ENCODE data around the gene PKP4. TPM values are rescaled to one million over a fixed set of nuclear protein-coding genes. Genes with fewer than 3 reads are reported as not detected.

Gene PKP4
- total and polyA plus RNA-seq, 2 of the 8 experiments (the other 6 are each of a cell fraction or from before 2014, with no cell fraction given), result 48.2 to 88.0 TPM

DNA sequence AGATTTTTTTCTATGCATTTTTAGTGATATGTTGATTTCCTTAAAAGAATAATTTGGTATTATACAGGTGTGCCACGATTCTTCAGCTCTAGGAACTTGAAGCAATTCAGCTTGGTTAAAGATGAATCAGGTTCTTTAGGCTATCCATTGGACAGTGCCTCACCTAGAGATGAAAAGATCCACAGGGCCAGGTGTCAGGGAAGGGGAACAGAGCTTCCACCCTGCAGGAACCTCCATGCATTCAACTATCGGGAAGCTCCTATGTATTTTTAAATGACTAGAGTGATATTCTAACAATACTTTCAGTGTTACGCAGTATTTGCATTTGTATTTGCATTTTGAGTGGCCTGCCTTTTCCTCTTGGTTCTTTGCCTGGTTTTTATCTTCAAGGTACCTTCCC lies 40.2 kb downstream of the PKP4 start (continued):
- TF ChIP-seq, protein P1, sequence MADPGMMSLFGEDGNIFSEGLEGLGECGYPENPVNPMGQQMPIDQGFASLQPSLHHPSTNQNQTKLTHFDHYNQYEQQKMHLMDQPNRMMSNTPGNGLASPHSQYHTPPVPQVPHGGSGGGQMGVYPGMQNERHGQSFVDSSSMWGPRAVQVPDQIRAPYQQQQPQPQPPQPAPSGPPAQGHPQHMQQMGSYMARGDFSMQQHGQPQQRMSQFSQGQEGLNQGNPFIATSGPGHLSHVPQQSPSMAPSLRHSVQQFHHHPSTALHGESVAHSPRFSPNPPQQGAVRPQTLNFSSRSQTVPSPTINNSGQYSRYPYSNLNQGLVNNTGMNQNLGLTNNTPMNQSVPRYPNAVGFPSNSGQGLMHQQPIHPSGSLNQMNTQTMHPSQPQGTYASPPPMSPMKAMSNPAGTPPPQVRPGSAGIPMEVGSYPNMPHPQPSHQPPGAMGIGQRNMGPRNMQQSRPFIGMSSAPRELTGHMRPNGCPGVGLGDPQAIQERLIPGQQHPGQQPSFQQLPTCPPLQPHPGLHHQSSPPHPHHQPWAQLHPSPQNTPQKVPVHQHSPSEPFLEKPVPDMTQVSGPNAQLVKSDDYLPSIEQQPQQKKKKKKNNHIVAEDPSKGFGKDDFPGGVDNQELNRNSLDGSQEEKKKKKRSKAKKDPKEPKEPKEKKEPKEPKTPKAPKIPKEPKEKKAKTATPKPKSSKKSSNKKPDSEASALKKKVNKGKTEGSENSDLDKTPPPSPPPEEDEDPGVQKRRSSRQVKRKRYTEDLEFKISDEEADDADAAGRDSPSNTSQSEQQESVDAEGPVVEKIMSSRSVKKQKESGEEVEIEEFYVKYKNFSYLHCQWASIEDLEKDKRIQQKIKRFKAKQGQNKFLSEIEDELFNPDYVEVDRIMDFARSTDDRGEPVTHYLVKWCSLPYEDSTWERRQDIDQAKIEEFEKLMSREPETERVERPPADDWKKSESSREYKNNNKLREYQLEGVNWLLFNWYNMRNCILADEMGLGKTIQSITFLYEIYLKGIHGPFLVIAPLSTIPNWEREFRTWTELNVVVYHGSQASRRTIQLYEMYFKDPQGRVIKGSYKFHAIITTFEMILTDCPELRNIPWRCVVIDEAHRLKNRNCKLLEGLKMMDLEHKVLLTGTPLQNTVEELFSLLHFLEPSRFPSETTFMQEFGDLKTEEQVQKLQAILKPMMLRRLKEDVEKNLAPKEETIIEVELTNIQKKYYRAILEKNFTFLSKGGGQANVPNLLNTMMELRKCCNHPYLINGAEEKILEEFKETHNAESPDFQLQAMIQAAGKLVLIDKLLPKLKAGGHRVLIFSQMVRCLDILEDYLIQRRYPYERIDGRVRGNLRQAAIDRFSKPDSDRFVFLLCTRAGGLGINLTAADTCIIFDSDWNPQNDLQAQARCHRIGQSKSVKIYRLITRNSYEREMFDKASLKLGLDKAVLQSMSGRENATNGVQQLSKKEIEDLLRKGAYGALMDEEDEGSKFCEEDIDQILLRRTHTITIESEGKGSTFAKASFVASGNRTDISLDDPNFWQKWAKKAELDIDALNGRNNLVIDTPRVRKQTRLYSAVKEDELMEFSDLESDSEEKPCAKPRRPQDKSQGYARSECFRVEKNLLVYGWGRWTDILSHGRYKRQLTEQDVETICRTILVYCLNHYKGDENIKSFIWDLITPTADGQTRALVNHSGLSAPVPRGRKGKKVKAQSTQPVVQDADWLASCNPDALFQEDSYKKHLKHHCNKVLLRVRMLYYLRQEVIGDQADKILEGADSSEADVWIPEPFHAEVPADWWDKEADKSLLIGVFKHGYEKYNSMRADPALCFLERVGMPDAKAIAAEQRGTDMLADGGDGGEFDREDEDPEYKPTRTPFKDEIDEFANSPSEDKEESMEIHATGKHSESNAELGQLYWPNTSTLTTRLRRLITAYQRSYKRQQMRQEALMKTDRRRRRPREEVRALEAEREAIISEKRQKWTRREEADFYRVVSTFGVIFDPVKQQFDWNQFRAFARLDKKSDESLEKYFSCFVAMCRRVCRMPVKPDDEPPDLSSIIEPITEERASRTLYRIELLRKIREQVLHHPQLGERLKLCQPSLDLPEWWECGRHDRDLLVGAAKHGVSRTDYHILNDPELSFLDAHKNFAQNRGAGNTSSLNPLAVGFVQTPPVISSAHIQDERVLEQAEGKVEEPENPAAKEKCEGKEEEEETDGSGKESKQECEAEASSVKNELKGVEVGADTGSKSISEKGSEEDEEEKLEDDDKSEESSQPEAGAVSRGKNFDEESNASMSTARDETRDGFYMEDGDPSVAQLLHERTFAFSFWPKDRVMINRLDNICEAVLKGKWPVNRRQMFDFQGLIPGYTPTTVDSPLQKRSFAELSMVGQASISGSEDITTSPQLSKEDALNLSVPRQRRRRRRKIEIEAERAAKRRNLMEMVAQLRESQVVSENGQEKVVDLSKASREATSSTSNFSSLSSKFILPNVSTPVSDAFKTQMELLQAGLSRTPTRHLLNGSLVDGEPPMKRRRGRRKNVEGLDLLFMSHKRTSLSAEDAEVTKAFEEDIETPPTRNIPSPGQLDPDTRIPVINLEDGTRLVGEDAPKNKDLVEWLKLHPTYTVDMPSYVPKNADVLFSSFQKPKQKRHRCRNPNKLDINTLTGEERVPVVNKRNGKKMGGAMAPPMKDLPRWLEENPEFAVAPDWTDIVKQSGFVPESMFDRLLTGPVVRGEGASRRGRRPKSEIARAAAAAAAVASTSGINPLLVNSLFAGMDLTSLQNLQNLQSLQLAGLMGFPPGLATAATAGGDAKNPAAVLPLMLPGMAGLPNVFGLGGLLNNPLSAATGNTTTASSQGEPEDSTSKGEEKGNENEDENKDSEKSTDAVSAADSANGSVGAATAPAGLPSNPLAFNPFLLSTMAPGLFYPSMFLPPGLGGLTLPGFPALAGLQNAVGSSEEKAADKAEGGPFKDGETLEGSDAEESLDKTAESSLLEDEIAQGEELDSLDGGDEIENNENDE (IDR thresholded peaks at IDR 0.05; ENCODE audit: insufficient replicate concordance, low read length), result no peak
- no peak for TF ChIP-seq SP2 (IDR thresholded peaks at IDR 0.05; ENCODE audit: low read length)
